ACHN (cell line): ENCODE data around the gene MEOX2.

Experiments used
- DNase-seq: peaks from one replicate; pipeline ENCODE4 v3.0.0-alpha.2; 2015
- in situ Hi-C: cut with HindIII; loops from 2 replicates; pipeline ENCODE4 v1.10.0; 2017; ENCODE audit warnings: low sequenced_read_pairs, low pct_ligation_motif_present, low pct_unique_long_range_greater_than_20kb

The MEOX2 gene

GRCh38 chr7:15686295-15686956, at the start of gene MEOX2:
MEOX2 (minus strand) TSS chr7:15686683; CDS start chr7:15686402, 281 bp downstream.
- in situ Hi-C loops: no loop called here
- no peak for DNase-seq

GRCh38 chr7:15729746-15730145, 43.3 kb upstream of the MEOX2 start:
- in situ Hi-C loops: no loop called here
- DNase-seq: no peak

GRCh38 chr7:15725051-15725450, 38.6 kb upstream of the MEOX2 start:
- no peak for DNase-seq
- in situ Hi-C loops: no loop called here

- in situ Hi-C loops: no loop called here
- DNase-seq: no peak
Observed at GRCh38 chr7:15723841-15724240, 37.4 kb upstream of the MEOX2 start.

GRCh38 chr7:15720849-15721471, 34.5 kb upstream of the MEOX2 start:
- in situ Hi-C loops: no loop called here
- DNase-seq: peak; percentile 56

- no peak for DNase-seq
- in situ Hi-C loops: no loop called here
Observed at GRCh38 chr7:15719311-15719710, 32.8 kb upstream of the MEOX2 start.

GRCh38 chr7:15715435-15715834, 29.0 kb upstream of the MEOX2 start:
- no peak for DNase-seq
- in situ Hi-C loops: no loop called here

GRCh38 chr7:15709978-15710377, 23.5 kb upstream of the MEOX2 start:
- in situ Hi-C loops: no loop called here
- DNase-seq: no peak

- in situ Hi-C loops: no loop called here
- DNase-seq: no peak
Observed at GRCh38 chr7:15707570-15707969, 21.1 kb upstream of the MEOX2 start.

- DNase-seq: no peak
- in situ Hi-C loops: no loop called here
Observed at GRCh38 chr7:15703732-15704131, 17.2 kb upstream of the MEOX2 start.

GRCh38 chr7:15692501-15693020, 6.1 kb upstream of the MEOX2 start:
- in situ Hi-C loops: no loop called here
- no peak for DNase-seq

GRCh38 chr7:15688911-15689310, 2.4 kb upstream of the MEOX2 start:
- no peak for DNase-seq

GRCh38 chr7:15688279-15688626, 1.8 kb upstream of the MEOX2 start:
- DNase-seq: no peak
- in situ Hi-C loops: no loop called here

More at GRCh38 chr7:15688911-15689310, 2.4 kb upstream of the MEOX2 start:
- in situ Hi-C loops: no loop called here

GRCh38 chr7:15687546-15688278, 1.2 kb upstream of the MEOX2 start:
- in situ Hi-C loops: no loop called here
- DNase-seq: no peak

- in situ Hi-C loops: no loop called here
Observed at GRCh38 chr7:15686957-15687545, 568 bp upstream of the MEOX2 start.

GRCh38 chr7:15685358-15686294, 857 bp downstream of the MEOX2 start:
- in situ Hi-C loops: no loop called here
- no peak for DNase-seq

More at GRCh38 chr7:15686957-15687545, 568 bp upstream of the MEOX2 start:
- no peak for DNase-seq

- no peak for DNase-seq
- in situ Hi-C loops: no loop called here
Observed at GRCh38 chr7:15684871-15685270, 1.6 kb downstream of the MEOX2 start.

GRCh38 chr7:15684111-15684800, 2.2 kb downstream of the MEOX2 start:
- DNase-seq: no peak
- in situ Hi-C loops: no loop called here
